Natural killer cell (primary cell): Measurements from ENCODE around the gene EPC2. TPM values are rescaled to one million over a fixed set of nuclear protein-coding genes. Genes with fewer than 3 reads are reported as not detected.

Experiments used
- ATAC-seq, 3 donors: fragments of 150-1000 bp in 2 of 3; fragments of 200-7000 bp in 1 of 3; cut with Tn5 transposase; 1 replicate in 1 of 3; 2 replicates in 2 of 3; pipeline ENCODE4 v1.10.0; 2021; ENCODE audit warnings: mild to moderate bottlenecking in 2 of 3, moderate library complexity in 2 of 3
- DNase-seq, 2 donors: peaks; one replicate each; pipeline versions ENCODE4 v3.0.0 to v3.0.0-alpha.2; 2013 to 2021; ENCODE audit warnings: mixed read lengths in 1 of 2
- H3K27ac ChIP-seq: one replicate; pipeline ENCODE4 v1.5.1; 2013; ENCODE audit warnings: mild to moderate bottlenecking, low read length
- H3K27me3 ChIP-seq: one replicate; pipeline ENCODE4 v1.6.1; 2013; ENCODE audit warnings: low read length; ENCODE audit not compliant: control insufficient read depth, insufficient read depth
- H3K36me3 ChIP-seq: one replicate; pipeline ENCODE4 v1.6.1; 2013; ENCODE audit warnings: low read length; ENCODE audit not compliant: control insufficient read depth, insufficient read depth
- H3K4me1 ChIP-seq: one replicate; pipeline ENCODE4 v1.6.1; 2013; ENCODE audit warnings: low read length; ENCODE audit not compliant: control insufficient read depth, insufficient read depth
- H3K4me3 ChIP-seq: one replicate; pipeline ENCODE4 v1.5.1; 2013; ENCODE audit warnings: low read length
- H3K9me3 ChIP-seq: one replicate; pipeline ENCODE4 v1.6.1; 2013; ENCODE audit warnings: low read length; ENCODE audit not compliant: control insufficient read depth, insufficient read depth
- H3K27ac Mint-ChIP-seq, 2 donors: one replicate each; pipeline ENCODE4 v1.8.0; 2022; ENCODE audit warnings: mild to moderate bottlenecking in 2 of 2, mixed read lengths in 2 of 2, moderate library complexity in 1 of 2
- H3K27me3 Mint-ChIP-seq, 2 donors: one replicate each; pipeline ENCODE4 v1.8.0; 2022; ENCODE audit warnings: low read depth in 2 of 2, mixed read lengths in 2 of 2
- H3K36me3 Mint-ChIP-seq: one replicate; pipeline ENCODE4 v1.8.0; 2022; ENCODE audit warnings: mixed read lengths
- H3K4me1 Mint-ChIP-seq, 2 donors: one replicate each; pipeline ENCODE4 v1.8.0; 2022; ENCODE audit warnings: mixed read lengths in 2 of 2
- H3K4me3 Mint-ChIP-seq: one replicate; pipeline ENCODE4 v1.8.0; 2022; ENCODE audit warnings: mild to moderate bottlenecking, moderate library complexity, mixed read lengths
- H3K9me3 Mint-ChIP-seq, 2 donors: one replicate each; pipeline ENCODE4 v1.8.0; 2022; ENCODE audit warnings: mixed read lengths in 2 of 2
- WGBS: methylation state at CpG from one replicate; pipeline ENCODE4 v1.1.7; 2013; ENCODE audit warnings: missing lambda C conversion rate; ENCODE audit not compliant: insufficient coverage; 5-methylcytosine and 5-hydroxymethylcytosine counted together
- intact Hi-C: fragments of 100-400 bp; cut with micrococcal nuclease; formaldehyde crosslinking; loops from one replicate; pipeline ENCODE4 v1.14.2; 2022
- total RNA-seq, 4 donors: library from RNA; stranded (reverse); fragments of 120-200 nt in 1 of 4; gene quantifications; one replicate each; pipeline versions ENCODE4 v1.2.3 to v1.2.4, GENCODE V29; 2013 to 2022
- TF ChIP-seq, protein P1 (sequence below): fragments of 200-600 bp; IDR thresholded peaks from one replicate; pipeline ENCODE4 v1.8.0; 2022; ENCODE audit warnings: antibody characterized with exemption

Gene EPC2
- total RNA-seq, 3 donors from 2014 or later (not counting 1 experiment from before 2014, with no cell fraction given) = 64.6 to 76.3 (median 66.1) TPM

DNA sequence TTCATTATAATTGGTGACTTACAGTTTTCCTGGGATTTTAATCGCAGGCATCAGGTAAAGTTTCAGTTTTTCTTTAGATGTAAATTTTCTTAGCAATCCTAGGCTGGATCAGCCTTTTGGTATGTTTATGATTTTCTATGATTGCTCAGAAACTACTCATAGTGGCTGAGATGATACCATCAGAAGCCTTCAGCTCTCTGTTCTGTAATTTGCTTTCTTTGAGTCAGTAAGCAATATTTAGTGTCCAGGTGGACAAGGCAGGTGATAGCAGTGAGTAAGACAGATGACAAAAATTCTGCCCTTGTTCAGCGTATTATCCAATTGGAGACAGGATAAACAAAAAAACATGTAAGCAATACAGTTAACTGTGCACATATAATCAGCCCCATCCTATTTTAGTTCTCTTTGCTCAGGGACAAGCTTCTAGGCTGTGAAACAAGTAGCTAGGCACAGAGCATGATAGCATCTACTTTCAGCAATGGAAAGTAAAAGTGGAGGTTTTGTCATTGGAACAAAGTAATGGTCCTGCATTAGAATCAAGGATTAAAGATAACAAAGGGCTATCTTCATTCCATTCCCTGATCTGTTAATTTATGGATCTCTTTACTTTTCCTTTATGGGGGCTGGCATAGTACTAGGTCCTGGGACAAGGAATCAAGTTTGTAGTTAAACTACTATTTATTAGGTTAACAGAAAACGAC lies 100.8 kb downstream of the EPC2 start:
- ATAC-seq = no peak
- H3K9me3 ChIP-seq = no peaks in the 10 kb centered on the region
- H3K9me3 Mint-ChIP-seq = no peaks in the 10 kb centered on the region
- no peaks in the 10 kb centered on the region for H3K36me3 Mint-ChIP-seq
- no peaks in the 10 kb centered on the region for H3K4me1 ChIP-seq
- TF ChIP-seq, protein P1, sequence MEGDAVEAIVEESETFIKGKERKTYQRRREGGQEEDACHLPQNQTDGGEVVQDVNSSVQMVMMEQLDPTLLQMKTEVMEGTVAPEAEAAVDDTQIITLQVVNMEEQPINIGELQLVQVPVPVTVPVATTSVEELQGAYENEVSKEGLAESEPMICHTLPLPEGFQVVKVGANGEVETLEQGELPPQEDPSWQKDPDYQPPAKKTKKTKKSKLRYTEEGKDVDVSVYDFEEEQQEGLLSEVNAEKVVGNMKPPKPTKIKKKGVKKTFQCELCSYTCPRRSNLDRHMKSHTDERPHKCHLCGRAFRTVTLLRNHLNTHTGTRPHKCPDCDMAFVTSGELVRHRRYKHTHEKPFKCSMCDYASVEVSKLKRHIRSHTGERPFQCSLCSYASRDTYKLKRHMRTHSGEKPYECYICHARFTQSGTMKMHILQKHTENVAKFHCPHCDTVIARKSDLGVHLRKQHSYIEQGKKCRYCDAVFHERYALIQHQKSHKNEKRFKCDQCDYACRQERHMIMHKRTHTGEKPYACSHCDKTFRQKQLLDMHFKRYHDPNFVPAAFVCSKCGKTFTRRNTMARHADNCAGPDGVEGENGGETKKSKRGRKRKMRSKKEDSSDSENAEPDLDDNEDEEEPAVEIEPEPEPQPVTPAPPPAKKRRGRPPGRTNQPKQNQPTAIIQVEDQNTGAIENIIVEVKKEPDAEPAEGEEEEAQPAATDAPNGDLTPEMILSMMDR = no peak
- H3K4me3 Mint-ChIP-seq = no peak overlapping the region
- 100% methylated on average over 3 of the region's 3 CpGs for WGBS
- H3K36me3 ChIP-seq = peaks cover 6% of the 10 kb centered on the region
- no peaks in the 10 kb centered on the region for H3K27me3 Mint-ChIP-seq
- DNase-seq = no peak
- no peak overlapping the region for H3K27ac Mint-ChIP-seq
- no peak overlapping the region for H3K4me3 ChIP-seq
- intact Hi-C loops = no loop called here
- peaks cover 32 to 41% of the 10 kb centered on the region in 2 donors for H3K4me1 Mint-ChIP-seq
- H3K27ac ChIP-seq = no peak overlapping the region
- H3K27me3 ChIP-seq = no peaks in the 10 kb centered on the region

DNA sequence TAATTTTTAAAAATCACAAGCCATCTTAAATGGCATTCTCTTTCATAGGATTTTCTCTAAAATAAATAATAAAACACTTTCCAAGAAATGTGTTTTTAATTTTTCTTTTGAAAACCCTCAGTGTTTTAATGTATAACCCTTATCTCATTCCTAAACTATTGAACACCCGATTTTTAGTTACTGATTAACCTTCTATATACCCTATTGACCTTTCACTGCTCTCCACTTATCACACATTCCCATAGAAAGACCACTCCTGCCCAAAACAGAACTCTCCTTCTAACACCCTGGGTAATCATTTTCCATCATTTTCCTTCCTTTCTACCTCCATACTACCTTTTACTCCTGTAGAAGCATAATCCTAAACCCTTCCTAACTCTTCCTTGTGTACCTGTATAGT lies 102.4 kb downstream of the EPC2 start:
- intact Hi-C loops = no loop called here
- ATAC-seq (no peak), DNase-seq (no peak)
- 87% methylated on average over 1 of the region's 1 CpG for WGBS
- Histone ChIP-seq H3K36me3 (peaks cover 6% of the 10 kb centered on the region), H3K27me3 (no peaks in the 10 kb centered on the region), H3K27ac (no peak overlapping the region), H3K4me1 (no peaks in the 10 kb centered on the region), H3K4me3 (no peak overlapping the region), H3K9me3 (no peaks in the 10 kb centered on the region)
- peaks cover 24 to 38% of the 10 kb centered on the region in 2 donors for H3K4me1 Mint-ChIP-seq
- no peaks in the 10 kb centered on the region for H3K9me3 Mint-ChIP-seq
- H3K36me3 Mint-ChIP-seq = no peaks in the 10 kb centered on the region
- H3K27ac Mint-ChIP-seq = no peak overlapping the region
- no peaks in the 10 kb centered on the region for H3K27me3 Mint-ChIP-seq
- TF ChIP-seq, protein P1 = no peak
- no peak overlapping the region for H3K4me3 Mint-ChIP-seq

DNA sequence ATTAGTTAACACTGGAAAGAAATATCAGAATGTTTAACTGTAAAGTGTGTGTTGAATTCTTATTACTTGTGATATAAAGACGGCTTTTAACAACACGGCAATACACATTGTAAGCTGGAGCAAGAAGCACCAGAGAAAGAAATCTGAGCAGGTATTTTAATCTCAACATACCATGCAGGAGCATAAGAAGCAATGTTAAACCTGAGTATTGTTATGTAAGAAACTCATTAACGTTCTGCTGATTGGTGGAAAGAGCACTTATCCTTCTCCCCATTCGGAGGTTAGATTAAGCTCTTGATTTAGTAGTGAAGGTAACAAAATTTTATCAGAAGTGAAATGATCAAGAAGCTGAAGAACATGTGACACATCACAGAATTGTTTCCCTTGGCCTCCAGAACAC lies 107.4 kb downstream of the EPC2 start:
- ATAC-seq (no peak), DNase-seq (no peak)
- 98% methylated on average over 4 of the region's 4 CpGs for WGBS
- H3K4me1 ChIP-seq = no peaks in the 10 kb centered on the region
- no peaks in the 10 kb centered on the region for H3K9me3 ChIP-seq
- H3K36me3 Mint-ChIP-seq = no peaks in the 10 kb centered on the region
- no peak overlapping the region for H3K27ac Mint-ChIP-seq
- H3K36me3 ChIP-seq = peaks cover 17% of the 10 kb centered on the region
- H3K4me3 Mint-ChIP-seq = no peak overlapping the region
- H3K27ac ChIP-seq = no peak overlapping the region
- H3K27me3 ChIP-seq = no peaks in the 10 kb centered on the region
- TF ChIP-seq, protein P1 = no peak
- no peaks in the 10 kb centered on the region for H3K27me3 Mint-ChIP-seq
- H3K4me3 ChIP-seq = no peak overlapping the region
- intact Hi-C loops = no loop called here
- peaks cover 20 to 42% of the 10 kb centered on the region in 2 donors for H3K4me1 Mint-ChIP-seq
- H3K9me3 Mint-ChIP-seq = no peaks in the 10 kb centered on the region

DNA sequence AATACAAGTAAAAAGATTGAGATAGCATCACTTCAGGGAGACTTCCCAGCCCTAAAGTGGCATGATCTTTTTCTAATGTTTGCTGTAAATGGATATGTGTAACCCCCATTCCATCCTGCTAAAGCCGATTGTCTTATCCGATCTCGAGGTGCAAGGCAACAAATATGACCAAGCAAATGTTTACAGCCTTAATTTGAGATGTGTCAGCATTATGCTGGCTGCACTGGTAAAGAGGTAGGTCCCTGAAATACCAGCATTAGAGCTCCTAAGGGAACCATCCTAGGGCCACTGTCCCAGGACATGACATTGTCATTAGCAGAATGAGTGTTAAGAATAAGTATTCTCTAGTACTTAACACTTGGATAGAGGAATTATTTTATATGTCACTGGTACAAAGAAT lies 108.4 kb downstream of the EPC2 start:
- Histone ChIP-seq H3K27ac (no peak overlapping the region), H3K9me3 (no peaks in the 10 kb centered on the region), H3K4me1 (no peaks in the 10 kb centered on the region), H3K4me3 (no peak overlapping the region), H3K36me3 (peaks cover 15% of the 10 kb centered on the region), H3K27me3 (no peaks in the 10 kb centered on the region)
- Mint-ChIP-seq H3K27ac (no peak overlapping the region), H3K9me3 (no peaks in the 10 kb centered on the region), H3K36me3 (no peaks in the 10 kb centered on the region), H3K4me3 (no peak overlapping the region), H3K27me3 (no peaks in the 10 kb centered on the region), H3K4me1 (peaks cover 21 to 32% of the 10 kb centered on the region in 2 donors)
- DNase-seq (no peak), ATAC-seq (no peak)
- intact Hi-C loops = no loop called here
- TF ChIP-seq, protein P1 = no peak
- WGBS = 100% methylated on average over 3 of the region's 3 CpGs
